ENCODE measurements around the gene PUM1.

- TF ChIP-seq CTCF (IDR thresholded peaks at IDR 0.05) (no peak), POLR2A (IDR thresholded peaks at IDR 0.05) (peak in 1 of 2 donors; percentile 2)
Measured at GRCh38 chr1:31062867-31063380, 2.6 kb downstream of the PUM1 start.

Measured in adrenal gland (tissue), 5 donors.